Measurements from ENCODE around the gene ZNF554.

DNA sequence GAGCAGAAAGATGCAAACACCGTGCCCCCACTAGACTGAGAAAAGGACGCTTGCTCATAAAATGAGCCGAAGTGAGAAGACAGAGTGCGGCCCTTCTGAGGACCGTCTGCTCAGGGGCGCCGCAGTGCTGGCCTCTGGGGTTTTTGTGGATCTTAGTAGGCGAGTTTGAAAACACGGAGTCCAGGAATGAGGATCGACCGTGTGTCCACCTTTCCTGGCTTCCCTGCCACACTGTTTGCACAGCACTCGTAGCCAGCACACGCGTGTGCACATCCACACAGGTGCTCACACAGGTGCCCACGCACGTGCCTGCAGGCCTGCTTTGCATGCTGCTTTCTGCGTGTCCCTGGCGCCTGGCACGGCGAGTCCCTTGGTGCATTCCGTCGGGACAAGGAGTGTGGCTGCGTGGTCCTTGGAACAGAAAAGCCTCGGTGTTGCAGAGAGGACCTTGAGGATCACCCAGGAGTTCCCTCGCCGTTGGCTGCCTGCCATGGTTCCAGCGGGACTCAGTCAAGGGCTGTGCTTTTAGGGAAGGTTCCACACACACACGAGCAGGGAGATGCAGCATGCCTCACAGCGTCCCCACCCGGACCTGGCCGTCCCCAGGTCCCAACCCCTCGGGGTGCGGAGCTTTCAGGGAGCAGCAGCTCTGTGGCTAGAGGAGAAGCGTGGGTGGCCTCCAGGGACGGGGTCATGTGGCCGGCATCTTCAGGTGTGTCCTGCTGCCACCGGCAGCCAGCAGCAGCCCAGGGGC lies 10.1 kb upstream of the ZNF554 start:
- TF ChIP-seq, protein P1, sequence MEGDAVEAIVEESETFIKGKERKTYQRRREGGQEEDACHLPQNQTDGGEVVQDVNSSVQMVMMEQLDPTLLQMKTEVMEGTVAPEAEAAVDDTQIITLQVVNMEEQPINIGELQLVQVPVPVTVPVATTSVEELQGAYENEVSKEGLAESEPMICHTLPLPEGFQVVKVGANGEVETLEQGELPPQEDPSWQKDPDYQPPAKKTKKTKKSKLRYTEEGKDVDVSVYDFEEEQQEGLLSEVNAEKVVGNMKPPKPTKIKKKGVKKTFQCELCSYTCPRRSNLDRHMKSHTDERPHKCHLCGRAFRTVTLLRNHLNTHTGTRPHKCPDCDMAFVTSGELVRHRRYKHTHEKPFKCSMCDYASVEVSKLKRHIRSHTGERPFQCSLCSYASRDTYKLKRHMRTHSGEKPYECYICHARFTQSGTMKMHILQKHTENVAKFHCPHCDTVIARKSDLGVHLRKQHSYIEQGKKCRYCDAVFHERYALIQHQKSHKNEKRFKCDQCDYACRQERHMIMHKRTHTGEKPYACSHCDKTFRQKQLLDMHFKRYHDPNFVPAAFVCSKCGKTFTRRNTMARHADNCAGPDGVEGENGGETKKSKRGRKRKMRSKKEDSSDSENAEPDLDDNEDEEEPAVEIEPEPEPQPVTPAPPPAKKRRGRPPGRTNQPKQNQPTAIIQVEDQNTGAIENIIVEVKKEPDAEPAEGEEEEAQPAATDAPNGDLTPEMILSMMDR (IDR thresholded peaks at IDR 0.05 in 8 of 11, conservative IDR thresholded peaks at IDR 0.05 in 3 of 11), result no peak
- TF ChIP-seq POLR2AphosphoS5 (IDR thresholded peaks at IDR 0.05), result peak in 1 of 3 donors; percentile 9
